Neural progenitor cell (in vitro differentiated cells): ENCODE measurements around the gene LRP1B.

Experiments
- EZH2 ChIP-seq: fragments of 200-600 bp; sonication (generic); IDR thresholded peaks from 2 replicates; pipeline ENCODE4 v1.6.1; 2017; ENCODE audit warnings: antibody characterized with exemption, mild to moderate bottlenecking, moderate library complexity
- TF ChIP-seq, protein P1 (sequence below): fragments of 200-600 bp; sonication (generic); IDR thresholded peaks from 2 replicates; pipeline ENCODE4 v1.5.1; 2017; ENCODE audit warnings: antibody characterized with exemption, mild to moderate bottlenecking

DNA sequence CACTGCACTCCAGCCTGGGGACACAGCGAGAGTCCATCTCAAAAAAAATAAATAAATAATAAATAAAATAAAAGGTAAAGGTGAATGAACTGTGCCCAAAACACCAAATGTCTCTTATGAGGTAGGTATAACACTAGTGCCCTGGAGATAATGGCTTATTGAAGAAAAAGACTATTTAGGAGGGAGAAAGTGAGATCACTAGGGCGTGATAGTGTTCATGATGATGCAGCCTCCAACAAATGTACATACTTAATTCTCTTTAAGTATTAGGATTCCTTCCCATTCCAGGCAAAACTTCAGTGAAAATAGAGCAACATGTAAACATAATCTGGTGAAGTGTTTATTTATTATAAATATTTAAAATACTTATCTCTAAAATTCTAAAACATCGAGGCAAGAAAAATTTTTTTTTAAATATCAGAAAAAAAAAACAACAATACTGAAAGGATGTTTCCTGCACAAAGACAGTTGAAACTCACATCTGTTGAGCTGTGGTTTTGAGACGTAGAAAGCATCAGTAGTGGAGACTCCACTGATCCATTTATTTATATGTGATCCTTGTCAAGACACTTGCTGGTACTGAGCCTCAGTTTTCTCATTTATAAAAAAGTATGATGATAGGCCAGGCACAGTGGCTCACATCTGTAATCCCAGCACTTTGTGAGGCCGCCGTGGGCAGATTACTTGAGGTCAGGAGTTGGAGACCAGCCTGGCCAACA is 183.3 kb downstream of the LRP1B start:
- TF ChIP-seq, protein P1, sequence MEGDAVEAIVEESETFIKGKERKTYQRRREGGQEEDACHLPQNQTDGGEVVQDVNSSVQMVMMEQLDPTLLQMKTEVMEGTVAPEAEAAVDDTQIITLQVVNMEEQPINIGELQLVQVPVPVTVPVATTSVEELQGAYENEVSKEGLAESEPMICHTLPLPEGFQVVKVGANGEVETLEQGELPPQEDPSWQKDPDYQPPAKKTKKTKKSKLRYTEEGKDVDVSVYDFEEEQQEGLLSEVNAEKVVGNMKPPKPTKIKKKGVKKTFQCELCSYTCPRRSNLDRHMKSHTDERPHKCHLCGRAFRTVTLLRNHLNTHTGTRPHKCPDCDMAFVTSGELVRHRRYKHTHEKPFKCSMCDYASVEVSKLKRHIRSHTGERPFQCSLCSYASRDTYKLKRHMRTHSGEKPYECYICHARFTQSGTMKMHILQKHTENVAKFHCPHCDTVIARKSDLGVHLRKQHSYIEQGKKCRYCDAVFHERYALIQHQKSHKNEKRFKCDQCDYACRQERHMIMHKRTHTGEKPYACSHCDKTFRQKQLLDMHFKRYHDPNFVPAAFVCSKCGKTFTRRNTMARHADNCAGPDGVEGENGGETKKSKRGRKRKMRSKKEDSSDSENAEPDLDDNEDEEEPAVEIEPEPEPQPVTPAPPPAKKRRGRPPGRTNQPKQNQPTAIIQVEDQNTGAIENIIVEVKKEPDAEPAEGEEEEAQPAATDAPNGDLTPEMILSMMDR: no peak
- TF ChIP-seq EZH2: no peak
